Neural cell (in vitro differentiated cells): ENCODE results near the gene OR11L1.

Experiments used
- EP300 ChIP-seq: fragments of 450-650 bp; conservative IDR thresholded peaks from 2 replicates; pipeline ENCODE4 v1.6.1; 2014; ENCODE audit warnings: antibody characterized with exemption, mild to moderate bottlenecking, moderate library complexity; ENCODE audit not compliant: poor library complexity, severe bottlenecking
- EZH2 ChIP-seq: fragments of 200-600, 300-800 bp; shearing (Covaris generic), sonication (generic); IDR thresholded peaks from 2 replicates; pipeline ENCODE4 v1.6.1; 2014; ENCODE audit warnings: antibody characterized with exemption, low read length, borderline replicate concordance, mild to moderate bottlenecking; ENCODE audit not compliant: insufficient read depth, poor library complexity, severe bottlenecking
- MXI1 ChIP-seq: fragments of 450-650 bp; conservative IDR thresholded peaks from 2 replicates; pipeline ENCODE4 v1.6.1; 2014; ENCODE audit warnings: antibody characterized with exemption, mild to moderate bottlenecking; ENCODE audit not compliant: poor library complexity, severe bottlenecking
- POLR2AphosphoS5 ChIP-seq: IDR thresholded peaks from 2 replicates; pipeline ENCODE4 v1.6.1; 2012
- TAF1 ChIP-seq: IDR thresholded peaks from 2 replicates; pipeline ENCODE4 v1.6.1; 2012; ENCODE audit warnings: low read depth
- TF ChIP-seq, protein P1 (sequence below): fragments of 450-650 bp; IDR thresholded peaks from 2 replicates; pipeline ENCODE4 v1.5.1; 2014; ENCODE audit warnings: antibody characterized with exemption, mild to moderate bottlenecking, moderate library complexity; ENCODE audit not compliant: poor library complexity, severe bottlenecking

DNA sequence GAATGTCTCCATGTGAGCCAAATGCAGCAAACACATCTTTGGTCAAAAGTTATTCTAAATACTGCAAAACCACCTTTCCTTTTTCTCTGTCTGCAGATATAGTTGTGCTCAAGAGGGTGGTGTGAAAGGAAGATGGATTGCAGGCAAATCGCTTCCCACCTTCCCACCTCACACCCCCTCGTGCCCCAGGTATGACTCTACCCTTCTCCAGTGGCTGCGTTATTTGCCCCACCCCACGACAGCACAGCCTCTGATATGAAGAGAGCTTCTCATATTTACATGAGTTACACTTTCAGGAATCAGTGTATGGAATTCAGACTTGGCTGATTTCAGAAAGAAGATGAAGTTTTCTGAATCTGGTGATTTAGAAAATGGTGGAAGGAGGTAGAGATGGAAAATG lies 21.1 kb upstream of the OR11L1 start:
- TF ChIP-seq, protein P1, sequence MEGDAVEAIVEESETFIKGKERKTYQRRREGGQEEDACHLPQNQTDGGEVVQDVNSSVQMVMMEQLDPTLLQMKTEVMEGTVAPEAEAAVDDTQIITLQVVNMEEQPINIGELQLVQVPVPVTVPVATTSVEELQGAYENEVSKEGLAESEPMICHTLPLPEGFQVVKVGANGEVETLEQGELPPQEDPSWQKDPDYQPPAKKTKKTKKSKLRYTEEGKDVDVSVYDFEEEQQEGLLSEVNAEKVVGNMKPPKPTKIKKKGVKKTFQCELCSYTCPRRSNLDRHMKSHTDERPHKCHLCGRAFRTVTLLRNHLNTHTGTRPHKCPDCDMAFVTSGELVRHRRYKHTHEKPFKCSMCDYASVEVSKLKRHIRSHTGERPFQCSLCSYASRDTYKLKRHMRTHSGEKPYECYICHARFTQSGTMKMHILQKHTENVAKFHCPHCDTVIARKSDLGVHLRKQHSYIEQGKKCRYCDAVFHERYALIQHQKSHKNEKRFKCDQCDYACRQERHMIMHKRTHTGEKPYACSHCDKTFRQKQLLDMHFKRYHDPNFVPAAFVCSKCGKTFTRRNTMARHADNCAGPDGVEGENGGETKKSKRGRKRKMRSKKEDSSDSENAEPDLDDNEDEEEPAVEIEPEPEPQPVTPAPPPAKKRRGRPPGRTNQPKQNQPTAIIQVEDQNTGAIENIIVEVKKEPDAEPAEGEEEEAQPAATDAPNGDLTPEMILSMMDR = no peak
- TF ChIP-seq MXI1 = no peak
- no peak for TF ChIP-seq EZH2
- no peak for TF ChIP-seq EP300
- TF ChIP-seq TAF1 = no peak
- no peak for TF ChIP-seq POLR2AphosphoS5
